Gastroesophageal sphincter (tissue), 4 donors: Measurements from ENCODE around the gene SASS6. TPM values are rescaled to one million over a fixed set of nuclear protein-coding genes. Genes with fewer than 3 reads are reported as not detected.
A peak's percentile ranks its signal among the peaks of the same experiment; 100 is the strongest.

Experiments used
- ATAC-seq: fragments of 150-250 bp; one replicate; pipeline ENCODE4 v1.9.1; 2016; ENCODE audit warnings: mild to moderate bottlenecking, moderate library complexity
- H3K27ac ChIP-seq, 4 donors: fragments of 200-600 bp; sonication (generic) in 3 of 4; 1 replicate in 3 of 4; 2 replicates in 1 of 4; pipeline ENCODE4 v1.5.1; 2016 to 2019
- H3K27me3 ChIP-seq: fragments of 200-600 bp; sonication (generic); one replicate; pipeline ENCODE4 v1.5.1; 2019
- H3K36me3 ChIP-seq, 2 donors: fragments of 200-600 bp; sonication (generic); one replicate each; pipeline ENCODE4 v1.5.1; 2019; ENCODE audit warnings: control low read depth in 1 of 2
- H3K4me1 ChIP-seq, 3 donors: fragments of 200-600 bp; sonication (generic); 1 replicate in 2 of 3; 2 replicates in 1 of 3; pipeline ENCODE4 v1.5.1; 2016 to 2019; ENCODE audit warnings: control low read depth in 2 of 3
- H3K4me3 ChIP-seq, 2 donors: fragments of 200-600 bp; sonication (generic); one replicate each; pipeline ENCODE4 v1.5.1; 2019; ENCODE audit warnings: mild to moderate bottlenecking in 1 of 2, moderate library complexity in 1 of 2
- H3K9me3 ChIP-seq, 3 donors: fragments of 200-600 bp; sonication (generic); one replicate each; pipeline ENCODE4 v1.5.1; 2017 to 2019; ENCODE audit warnings: control low read depth in 2 of 3
- EP300 ChIP-seq: sonication (generic); formaldehyde crosslinking; IDR thresholded peaks from one replicate; pipeline ENCODE4 v1.6.1; 2017; ENCODE audit warnings: antibody characterized with exemption, mild to moderate bottlenecking
- POLR2A ChIP-seq, 2 donors: fragments of 450-650 bp; IDR thresholded peaks; one replicate each; pipeline ENCODE4 v1.6.1; 2017; ENCODE audit warnings: antibody characterized with exemption in 2 of 2, mild to moderate bottlenecking in 2 of 2, moderate library complexity in 1 of 2
- POLR2AphosphoS5 ChIP-seq: sonication (generic); formaldehyde crosslinking; IDR thresholded peaks from one replicate; pipeline ENCODE4 v1.6.1; 2017; ENCODE audit warnings: antibody characterized with exemption
- WGBS, 2 donors: methylation state at CpG; one replicate each; pipeline ENCODE4 v1.1.5; 2018; ENCODE audit warnings: low coverage in 1 of 2; 5-methylcytosine and 5-hydroxymethylcytosine counted together
- total RNA-seq, 4 donors: library from RNA; depleted of rRNA; stranded (reverse); fragments of >200 nt; gene quantifications; one replicate each; pipeline ENCODE4 v1.1.0, GENCODE V29; 2016
- TF ChIP-seq, protein P1 (sequence below), 4 experiments: fragments of 200-600 bp in 2 of 4; fragments of 450-650 bp in 2 of 4; sonication (generic) in 1 of 4; IDR thresholded peaks; one replicate each; pipeline ENCODE4 v1.5.1; 2017 to 2019; ENCODE audit warnings: antibody characterized with exemption in 4 of 4, mild to moderate bottlenecking in 2 of 4, moderate library complexity in 2 of 4

Gene SASS6, protein sequence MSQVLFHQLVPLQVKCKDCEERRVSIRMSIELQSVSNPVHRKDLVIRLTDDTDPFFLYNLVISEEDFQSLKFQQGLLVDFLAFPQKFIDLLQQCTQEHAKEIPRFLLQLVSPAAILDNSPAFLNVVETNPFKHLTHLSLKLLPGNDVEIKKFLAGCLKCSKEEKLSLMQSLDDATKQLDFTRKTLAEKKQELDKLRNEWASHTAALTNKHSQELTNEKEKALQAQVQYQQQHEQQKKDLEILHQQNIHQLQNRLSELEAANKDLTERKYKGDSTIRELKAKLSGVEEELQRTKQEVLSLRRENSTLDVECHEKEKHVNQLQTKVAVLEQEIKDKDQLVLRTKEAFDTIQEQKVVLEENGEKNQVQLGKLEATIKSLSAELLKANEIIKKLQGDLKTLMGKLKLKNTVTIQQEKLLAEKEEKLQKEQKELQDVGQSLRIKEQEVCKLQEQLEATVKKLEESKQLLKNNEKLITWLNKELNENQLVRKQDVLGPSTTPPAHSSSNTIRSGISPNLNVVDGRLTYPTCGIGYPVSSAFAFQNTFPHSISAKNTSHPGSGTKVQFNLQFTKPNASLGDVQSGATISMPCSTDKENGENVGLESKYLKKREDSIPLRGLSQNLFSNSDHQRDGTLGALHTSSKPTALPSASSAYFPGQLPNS
- total RNA-seq, result 1 to 10 TPM; 2.8 to 4.0 (median 3.0) TPM

DNA sequence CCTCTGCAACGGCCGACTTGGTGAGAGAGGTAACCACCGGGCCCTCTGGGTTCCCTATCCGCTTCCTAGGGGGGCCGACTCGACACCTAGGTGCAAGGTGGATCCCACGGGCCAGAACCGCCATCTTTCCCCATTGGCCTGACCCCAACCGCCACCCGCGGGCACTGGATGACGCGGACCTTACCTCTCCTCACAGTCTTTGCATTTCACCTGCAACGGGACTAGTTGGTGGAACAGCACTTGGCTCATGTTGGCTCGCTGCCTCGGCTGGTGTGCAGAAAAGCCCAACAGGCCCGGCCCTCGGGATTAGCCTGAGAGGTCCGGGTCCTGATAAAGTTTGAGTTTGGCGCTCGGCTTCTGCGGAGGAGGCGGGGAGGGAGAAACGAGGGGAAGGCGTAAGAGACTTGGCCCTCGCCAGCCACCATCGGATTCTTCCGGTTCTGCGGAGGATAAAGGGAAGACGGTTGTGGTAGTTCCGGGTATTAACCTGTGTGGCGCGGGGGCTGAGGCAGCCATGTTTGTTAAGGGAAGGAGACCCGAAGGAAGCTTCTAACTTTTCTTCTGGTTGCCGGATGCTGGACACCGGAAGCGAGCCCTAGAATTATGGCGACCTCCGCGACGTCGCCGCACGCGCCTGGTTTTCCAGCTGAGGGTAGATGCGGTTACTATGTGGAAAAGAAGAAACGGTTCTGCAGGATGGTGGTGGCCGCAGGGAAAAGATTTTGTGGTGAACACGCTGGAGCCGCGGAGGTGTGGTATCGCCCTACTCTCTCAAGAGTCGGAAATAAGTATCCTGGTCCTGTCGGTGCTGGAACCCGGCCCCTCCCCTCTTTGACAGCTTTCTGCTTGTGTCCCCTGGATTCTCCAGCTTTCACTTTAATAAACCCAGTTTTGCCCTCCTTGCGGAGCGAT, at the start of gene SASS6, which contains the start of gene TRMT13:
SASS6 (minus strand) TSS at position 365 of the 912 bp plus-strand sequence; CDS start at position 249, 116 bp downstream.
TRMT13 (plus strand) TSS at position 598 of the 912 bp plus-strand sequence; CDS start at position 604, 6 bp downstream.
- Histone ChIP-seq H3K36me3 (peaks cover 0 to 10% of the 10 kb centered on the region in 2 donors), H3K9me3 (no peaks in the 10 kb centered on the region), H3K27me3 (no peaks in the 10 kb centered on the region), H3K4me1 (peaks cover 0 to 47% (median 4%) of the 10 kb centered on the region in 3 donors), H3K27ac (peak within 1 kb of the TSS; percentile 40 to 75 (median 72)), H3K4me3 (peak within 1 kb of the TSS; percentile 68 to 78)
- peak; percentile 99 for ATAC-seq
- WGBS, 2 donors, result 0 to 1% methylated on average over 20 to 50 of the region's 57 CpGs
- TF ChIP-seq, protein P1, sequence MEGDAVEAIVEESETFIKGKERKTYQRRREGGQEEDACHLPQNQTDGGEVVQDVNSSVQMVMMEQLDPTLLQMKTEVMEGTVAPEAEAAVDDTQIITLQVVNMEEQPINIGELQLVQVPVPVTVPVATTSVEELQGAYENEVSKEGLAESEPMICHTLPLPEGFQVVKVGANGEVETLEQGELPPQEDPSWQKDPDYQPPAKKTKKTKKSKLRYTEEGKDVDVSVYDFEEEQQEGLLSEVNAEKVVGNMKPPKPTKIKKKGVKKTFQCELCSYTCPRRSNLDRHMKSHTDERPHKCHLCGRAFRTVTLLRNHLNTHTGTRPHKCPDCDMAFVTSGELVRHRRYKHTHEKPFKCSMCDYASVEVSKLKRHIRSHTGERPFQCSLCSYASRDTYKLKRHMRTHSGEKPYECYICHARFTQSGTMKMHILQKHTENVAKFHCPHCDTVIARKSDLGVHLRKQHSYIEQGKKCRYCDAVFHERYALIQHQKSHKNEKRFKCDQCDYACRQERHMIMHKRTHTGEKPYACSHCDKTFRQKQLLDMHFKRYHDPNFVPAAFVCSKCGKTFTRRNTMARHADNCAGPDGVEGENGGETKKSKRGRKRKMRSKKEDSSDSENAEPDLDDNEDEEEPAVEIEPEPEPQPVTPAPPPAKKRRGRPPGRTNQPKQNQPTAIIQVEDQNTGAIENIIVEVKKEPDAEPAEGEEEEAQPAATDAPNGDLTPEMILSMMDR (IDR thresholded peaks at IDR 0.05), result peak in 2 of 4 experiments; percentile 34 to 35
- peak; percentile 92 for TF ChIP-seq POLR2AphosphoS5
- TF ChIP-seq POLR2A (IDR thresholded peaks at IDR 0.05), result no peak
- TF ChIP-seq EP300, result no peak

DNA sequence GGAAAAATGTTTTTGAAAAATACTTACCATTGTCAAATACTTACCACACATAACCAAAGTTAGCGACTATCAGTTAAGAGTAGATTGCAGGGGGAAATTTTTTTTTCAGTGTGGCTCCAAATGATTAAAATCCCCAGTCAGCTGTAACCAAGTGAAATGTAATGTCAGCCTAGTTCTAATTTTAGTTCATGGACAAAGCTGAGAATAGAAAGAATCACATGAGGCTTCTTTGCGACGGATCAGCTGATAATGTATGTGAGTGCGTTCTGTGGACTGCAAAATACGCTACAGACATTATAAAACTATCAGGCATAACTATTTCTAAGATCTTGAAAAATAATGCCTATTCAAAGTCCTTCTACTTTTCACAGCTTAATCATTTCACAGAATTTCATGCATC, 45.4 kb upstream of the SASS6 start, which contains the start of gene LRRC39:
LRRC39 (minus strand) TSS at position 166 of the 400 bp plus-strand sequence. CDS start 9,740 bp downstream, outside the sequence.
- no peak for ATAC-seq
- Histone ChIP-seq H3K27ac (no peak within 1 kb of the TSS), H3K4me1 (no peaks in the 10 kb centered on the region), H3K27me3 (no peaks in the 10 kb centered on the region), H3K9me3 (no peaks in the 10 kb centered on the region), H3K4me3 (no peak within 1 kb of the TSS), H3K36me3 (no peaks in the 10 kb centered on the region)
- 39% methylated on average over 5 of the region's 5 CpGs for WGBS, 2 donors
- TF ChIP-seq POLR2AphosphoS5 (no peak), POLR2A (IDR thresholded peaks at IDR 0.05) (no peak), EP300 (no peak)
- TF ChIP-seq, protein P1 (IDR thresholded peaks at IDR 0.05), result no peak

DNA sequence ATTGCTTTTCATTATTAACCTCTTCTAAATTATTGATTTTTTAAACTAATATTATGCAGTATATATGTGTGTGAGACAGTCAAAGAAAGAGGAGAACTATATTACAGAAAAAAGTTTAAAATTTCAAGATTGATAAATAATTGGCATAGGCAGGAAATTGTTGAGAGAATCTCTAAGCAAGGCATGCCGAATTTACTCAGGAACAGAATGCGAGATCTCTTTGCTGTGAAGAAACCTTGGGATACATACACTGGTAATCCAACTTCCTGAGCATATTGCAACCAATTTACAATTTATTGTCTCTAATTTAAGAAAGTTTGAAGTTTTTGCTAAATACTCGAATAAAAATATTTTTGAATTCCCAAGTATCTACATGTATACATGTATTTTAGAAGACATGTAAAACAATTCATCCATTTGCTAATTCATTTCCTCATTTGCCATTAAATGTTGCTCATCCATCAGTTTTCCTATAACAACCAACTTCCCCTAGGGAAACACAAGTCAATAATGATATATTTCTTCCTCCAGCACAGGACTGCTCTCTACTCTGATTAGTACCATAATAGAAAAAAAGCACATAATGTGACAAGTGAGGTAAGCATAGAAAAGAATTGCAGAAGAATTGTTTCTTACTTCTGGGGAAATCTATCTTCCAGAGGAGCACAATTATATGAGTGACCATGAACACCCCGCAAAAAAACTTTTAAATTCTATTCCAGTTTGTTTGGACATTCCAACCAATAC, 44.7 kb upstream of the SASS6 start:
- TF ChIP-seq, protein P1 (IDR thresholded peaks at IDR 0.05), result no peak
- TF ChIP-seq POLR2A (IDR thresholded peaks at IDR 0.05) (no peak), EP300 (no peak), POLR2AphosphoS5 (no peak)
- H3K4me1 ChIP-seq, result no peaks in the 10 kb centered on the region
- ATAC-seq, result no peak
- H3K36me3 ChIP-seq, result no peaks in the 10 kb centered on the region
- H3K4me3 ChIP-seq, result no peak overlapping the region
- H3K27ac ChIP-seq, result no peak overlapping the region
- no peaks in the 10 kb centered on the region for H3K9me3 ChIP-seq
- WGBS, 2 donors, result 76 to 81% methylated on average over 4 of the region's 4 CpGs
- no peaks in the 10 kb centered on the region for H3K27me3 ChIP-seq

DNA sequence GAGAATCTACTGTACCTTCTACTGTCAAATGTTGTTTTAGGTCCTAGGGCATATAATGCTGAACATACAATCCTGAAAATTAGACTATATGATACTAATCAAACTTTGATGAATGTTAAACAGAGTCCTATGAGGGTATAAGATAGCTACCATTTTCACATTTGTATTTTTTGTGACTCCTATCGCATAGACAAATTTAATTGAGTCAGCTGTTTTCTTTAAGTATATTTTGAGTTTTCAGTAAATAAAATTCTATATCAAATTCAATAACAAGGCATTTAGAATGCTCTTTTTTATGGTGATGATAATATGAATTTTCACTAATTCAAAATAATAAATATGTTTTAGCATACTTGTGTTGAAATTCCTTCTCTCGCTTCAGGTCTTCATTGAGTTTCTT, 35.3 kb upstream of the SASS6 start:
- Histone ChIP-seq H3K4me3 (no peak overlapping the region), H3K27me3 (no peaks in the 10 kb centered on the region), H3K9me3 (no peaks in the 10 kb centered on the region), H3K27ac (no peak overlapping the region), H3K4me1 (no peaks in the 10 kb centered on the region), H3K36me3 (no peaks in the 10 kb centered on the region)
- TF ChIP-seq POLR2A (IDR thresholded peaks at IDR 0.05) (no peak), POLR2AphosphoS5 (no peak), EP300 (no peak)
- TF ChIP-seq, protein P1 (IDR thresholded peaks at IDR 0.05), result no peak
- no peak for ATAC-seq
- 95 to 96% methylated on average over 2 of the region's 2 CpGs for WGBS, 2 donors
